ENCODE results near the gene PRDM2. TPM values are rescaled to one million over a fixed set of nuclear protein-coding genes. Genes with fewer than 3 reads are reported as not detected.

PRDM2 gene
- total RNA-seq, 4 donors from 2014 or later, result 34.7 to 70.1 (median 53.0) TPM

GRCh38 chr1:13748610-13749505, 48.9 kb downstream of the PRDM2 start:
- Histone ChIP-seq H3K27ac (peak overlapping the region; percentile 91 to 100 (median 96)), H3K9me3 (no peaks in the 10 kb centered on the region), H3K4me3 (peak overlapping the region; percentile 85 to 97 (median 94)), H3K36me3 (no peaks in the 10 kb centered on the region), H3K4me1 (peaks cover 0 to 21% (median 0%) of the 10 kb centered on the region in 4 donors), H3K27me3 (no peaks in the 10 kb centered on the region)
- DNase-seq, result peak; percentile 99
- peak; percentile 81 to 88 for TF ChIP-seq POLR2A (IDR thresholded peaks at IDR 0.05)
- peak in 3 of 6 experiments; percentile 26 to 33 (median 30) for TF ChIP-seq CTCF (IDR thresholded peaks at IDR 0.05)

- Histone ChIP-seq H3K36me3 (no peaks in the 10 kb centered on the region), H3K27me3 (no peaks in the 10 kb centered on the region), H3K4me1 (peaks cover 0 to 21% (median 0%) of the 10 kb centered on the region in 4 donors), H3K27ac (peak overlapping the region; percentile 91 to 100 (median 96)), H3K9me3 (no peaks in the 10 kb centered on the region), H3K4me3 (peak overlapping the region; percentile 85 to 97 (median 94))
- TF ChIP-seq CTCF (IDR thresholded peaks at IDR 0.05) (no peak), POLR2A (IDR thresholded peaks at IDR 0.05) (peak in 1 of 2 donors; percentile 4)
- DNase-seq, result peak; percentile 36 to 88 (median 85)
These were observed 49.8 kb downstream of the PRDM2 start for GRCh38 chr1:13749543-13750341.

- H3K36me3 ChIP-seq, result no peaks in the 10 kb centered on the region
- H3K27ac ChIP-seq, result no peak overlapping the region
- H3K9me3 ChIP-seq, result no peaks in the 10 kb centered on the region
- TF ChIP-seq CTCF (IDR thresholded peaks at IDR 0.05) (no peak), POLR2A (IDR thresholded peaks at IDR 0.05) (no peak)
- no peak for DNase-seq
- no peaks in the 10 kb centered on the region for H3K27me3 ChIP-seq
- H3K4me3 ChIP-seq, result no peak overlapping the region
- peaks cover 0 to 21% (median 0%) of the 10 kb centered on the region in 4 donors for H3K4me1 ChIP-seq
These were observed 51.5 kb downstream of the PRDM2 start for GRCh38 chr1:13751458-13751871.

- Histone ChIP-seq H3K27me3 (no peaks in the 10 kb centered on the region), H3K9me3 (no peaks in the 10 kb centered on the region), H3K4me1 (peaks cover 0 to 25% (median 0%) of the 10 kb centered on the region in 4 donors), H3K4me3 (no peak overlapping the region), H3K36me3 (no peaks in the 10 kb centered on the region), H3K27ac (no peak overlapping the region)
- TF ChIP-seq POLR2A (IDR thresholded peaks at IDR 0.05), result no peak
- no peak for TF ChIP-seq CTCF (IDR thresholded peaks at IDR 0.05)
- no peak for DNase-seq
These were observed 52.0 kb downstream of the PRDM2 start for GRCh38 chr1:13751985-13752384.

GRCh38 chr1:13752852-13753251, 52.9 kb downstream of the PRDM2 start:
- no peak for TF ChIP-seq CTCF (IDR thresholded peaks at IDR 0.05)
- no peak for TF ChIP-seq POLR2A (IDR thresholded peaks at IDR 0.05)
- H3K27ac ChIP-seq, result no peak overlapping the region
- H3K9me3 ChIP-seq, result no peaks in the 10 kb centered on the region
- no peak for DNase-seq
- no peak overlapping the region for H3K4me3 ChIP-seq
- H3K36me3 ChIP-seq, result no peaks in the 10 kb centered on the region
- H3K4me1 ChIP-seq, result peaks cover 0 to 30% (median 0%) of the 10 kb centered on the region in 4 donors
- no peaks in the 10 kb centered on the region for H3K27me3 ChIP-seq

All from Peyer's patch (tissue), 4 donors.